Fibroblast of villous mesenchyme (primary cell): ENCODE results near the gene UGT8. TPM values are rescaled to one million over a fixed set of nuclear protein-coding genes. Genes with fewer than 3 reads are reported as not detected.

Experiments
- DNase-seq: peaks from one replicate; pipeline ENCODE4 v3.0.0-alpha.2; 2010; ENCODE audit warnings: low read depth
- H3K4me3 ChIP-seq: 2 replicates; pipeline ENCODE4 v1.5.1; 2011; ENCODE audit warnings: low read depth, mild to moderate bottlenecking, low read length
- total RNA-seq: library from RNA; depleted of rRNA; stranded (reverse); fragments of >200 nt; gene quantifications from 2 replicates; pipeline ENCODE4 v1.2.3, GENCODE V29; 2012
- TF ChIP-seq, protein P1 (sequence below): IDR thresholded peaks from 2 replicates; pipeline ENCODE4 v1.5.1; 2012; ENCODE audit warnings: low read depth, mild to moderate bottlenecking, low read length; ENCODE audit not compliant: insufficient read depth

Gene UGT8
- total RNA-seq, 1 donor, result 0.86 TPM

DNA sequence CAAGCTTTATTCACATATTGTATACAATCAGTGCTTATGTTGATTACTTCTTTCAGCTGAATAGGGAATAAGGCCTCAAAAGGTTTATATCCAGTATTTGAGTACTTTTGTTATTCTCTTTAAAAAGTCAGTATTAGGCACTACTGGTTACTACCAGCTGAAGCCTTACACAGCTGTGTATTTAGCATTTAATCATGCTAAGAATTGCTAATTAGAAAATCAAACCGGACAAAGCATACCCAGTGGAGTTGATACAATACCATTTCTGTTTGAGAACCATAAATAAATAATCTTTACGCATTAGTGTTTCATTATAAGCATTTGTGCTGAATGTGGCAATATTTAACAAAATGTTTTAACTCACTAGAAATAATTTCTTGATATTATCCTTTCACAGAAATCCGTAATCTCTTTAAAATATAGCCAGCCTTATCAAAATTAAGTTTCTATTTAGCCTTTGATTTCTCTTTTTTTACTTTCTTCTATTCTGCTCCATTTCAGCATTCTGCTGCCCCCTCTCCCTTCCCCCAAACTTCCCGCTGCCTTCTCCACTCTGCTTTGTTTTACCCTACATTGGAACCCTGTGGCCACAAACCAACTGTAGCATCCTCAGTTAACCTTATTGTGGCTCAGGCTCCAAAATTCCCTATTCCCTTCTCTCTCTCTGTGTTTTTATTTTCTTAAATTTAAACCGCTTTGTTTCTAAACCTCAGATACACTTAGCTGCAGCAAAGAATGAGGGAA is 37.8 kb downstream of the UGT8 start:
- TF ChIP-seq, protein P1, sequence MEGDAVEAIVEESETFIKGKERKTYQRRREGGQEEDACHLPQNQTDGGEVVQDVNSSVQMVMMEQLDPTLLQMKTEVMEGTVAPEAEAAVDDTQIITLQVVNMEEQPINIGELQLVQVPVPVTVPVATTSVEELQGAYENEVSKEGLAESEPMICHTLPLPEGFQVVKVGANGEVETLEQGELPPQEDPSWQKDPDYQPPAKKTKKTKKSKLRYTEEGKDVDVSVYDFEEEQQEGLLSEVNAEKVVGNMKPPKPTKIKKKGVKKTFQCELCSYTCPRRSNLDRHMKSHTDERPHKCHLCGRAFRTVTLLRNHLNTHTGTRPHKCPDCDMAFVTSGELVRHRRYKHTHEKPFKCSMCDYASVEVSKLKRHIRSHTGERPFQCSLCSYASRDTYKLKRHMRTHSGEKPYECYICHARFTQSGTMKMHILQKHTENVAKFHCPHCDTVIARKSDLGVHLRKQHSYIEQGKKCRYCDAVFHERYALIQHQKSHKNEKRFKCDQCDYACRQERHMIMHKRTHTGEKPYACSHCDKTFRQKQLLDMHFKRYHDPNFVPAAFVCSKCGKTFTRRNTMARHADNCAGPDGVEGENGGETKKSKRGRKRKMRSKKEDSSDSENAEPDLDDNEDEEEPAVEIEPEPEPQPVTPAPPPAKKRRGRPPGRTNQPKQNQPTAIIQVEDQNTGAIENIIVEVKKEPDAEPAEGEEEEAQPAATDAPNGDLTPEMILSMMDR, result no peak
- no peak for DNase-seq
- no peak overlapping the region for H3K4me3 ChIP-seq

DNA sequence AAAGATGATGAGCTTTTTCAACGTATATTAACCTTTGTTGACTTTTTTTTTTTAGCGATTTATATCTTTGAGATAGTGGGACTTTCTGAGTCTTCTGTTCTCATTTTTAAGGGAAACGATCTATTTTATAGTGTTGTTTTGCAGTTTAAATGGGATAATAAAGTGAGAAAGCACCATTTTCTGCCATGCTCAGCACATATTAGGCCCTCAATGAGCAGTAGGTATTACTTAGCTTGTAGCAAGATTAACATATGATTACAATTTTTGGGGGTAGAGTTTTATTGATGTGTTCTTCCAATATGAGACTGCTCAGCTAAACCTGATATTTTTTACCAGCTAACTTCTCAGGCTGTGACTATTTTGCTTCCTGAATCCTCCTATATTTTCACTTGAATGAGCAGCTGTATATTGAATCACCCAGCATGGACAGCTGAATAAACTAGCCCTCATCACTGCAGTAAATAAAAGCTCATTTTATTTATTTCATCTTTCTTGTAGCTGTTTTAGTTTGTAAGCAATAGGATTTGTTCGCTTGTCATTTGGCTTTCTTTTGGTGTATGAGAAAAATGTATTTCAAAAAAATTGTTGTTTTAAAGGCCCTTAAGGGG is 43.7 kb downstream of the UGT8 start:
- TF ChIP-seq, protein P1, result no peak
- DNase-seq, result no peak
- H3K4me3 ChIP-seq, result no peak overlapping the region

DNA sequence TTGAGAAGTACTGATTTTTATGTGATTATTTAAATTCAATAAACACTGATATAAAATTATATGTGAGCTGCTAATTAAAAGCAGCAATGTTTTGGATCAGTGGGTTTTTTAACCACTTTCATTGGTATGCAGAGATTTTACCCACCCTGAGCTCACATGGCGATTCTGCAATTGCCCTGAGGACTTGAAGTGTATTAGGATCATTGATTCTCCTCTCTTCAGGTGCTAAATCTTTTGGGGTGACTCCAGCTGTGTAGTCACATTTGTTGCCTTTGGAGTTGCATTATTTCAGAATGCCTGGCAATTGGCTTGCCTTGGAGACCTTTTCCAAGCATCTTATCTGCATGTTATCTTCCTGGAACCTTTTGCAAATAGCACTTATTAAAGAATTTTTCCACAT is 51.3 kb downstream of the UGT8 start:
- DNase-seq, result no peak
- no peak overlapping the region for H3K4me3 ChIP-seq
- TF ChIP-seq, protein P1, result no peak

DNA sequence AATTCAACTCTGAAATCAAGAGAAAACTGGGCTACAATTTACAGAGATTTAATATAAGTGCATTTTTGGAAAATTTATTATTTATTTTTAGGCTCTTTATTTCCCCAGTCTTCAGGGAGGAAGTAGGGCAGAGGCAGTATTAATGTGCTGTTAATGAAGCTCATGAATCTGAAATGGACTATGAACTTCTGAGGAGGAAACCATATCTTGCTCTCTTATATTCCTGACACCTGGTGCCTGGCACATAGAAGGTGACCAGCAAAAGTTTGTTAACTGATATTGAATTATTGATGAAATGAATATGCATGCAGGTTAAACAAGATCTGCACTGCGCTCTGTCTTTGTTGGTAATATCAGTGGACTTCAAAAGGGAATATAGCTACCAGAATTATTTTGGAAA is 55.1 kb downstream of the UGT8 start:
- TF ChIP-seq, protein P1, result no peak
- no peak overlapping the region for H3K4me3 ChIP-seq
- DNase-seq, result no peak

DNA sequence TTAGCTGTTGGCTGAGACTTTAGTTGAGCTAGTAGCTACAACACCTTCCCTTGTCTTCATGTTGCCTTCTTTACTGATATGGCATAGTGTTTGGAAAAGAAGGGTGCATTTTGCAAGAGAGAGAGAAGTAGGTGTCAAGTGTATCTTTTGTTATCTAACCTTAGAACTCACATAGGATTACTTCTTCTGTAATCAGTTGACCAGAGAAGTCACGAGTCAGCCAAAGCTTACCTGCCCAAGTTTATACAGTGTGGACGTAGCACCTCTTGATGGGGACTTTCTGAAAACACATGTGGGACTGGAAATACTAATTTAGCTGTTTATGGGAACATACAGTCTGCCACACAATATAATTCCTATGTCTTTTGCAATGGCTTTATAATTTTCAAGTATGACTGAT is 56.0 kb downstream of the UGT8 start:
- DNase-seq, result no peak
- TF ChIP-seq, protein P1, result no peak
- no peak overlapping the region for H3K4me3 ChIP-seq

DNA sequence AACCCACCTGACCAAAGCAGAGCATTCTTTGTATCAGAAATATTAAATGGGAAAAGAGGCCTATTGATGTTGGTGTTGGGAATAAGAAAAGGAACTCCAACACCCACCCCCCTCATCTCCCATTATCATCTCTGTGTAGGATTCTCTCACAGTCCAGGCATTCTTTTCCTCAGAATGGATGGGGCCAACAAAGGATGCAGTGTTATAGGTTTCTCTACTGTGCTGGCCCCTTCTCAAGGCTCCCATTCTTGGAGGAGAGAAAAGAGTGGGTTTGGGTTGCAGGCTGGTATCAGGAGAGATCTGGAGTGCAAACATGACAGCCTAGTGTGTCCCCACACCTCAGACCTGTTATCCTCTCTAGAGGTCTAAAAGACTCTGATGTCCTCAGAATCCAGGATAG is 59.6 kb downstream of the UGT8 start:
- TF ChIP-seq, protein P1, result no peak
- DNase-seq, result no peak

More for the DNA sequence above, 59.6 kb downstream of the UGT8 start:
- no peak overlapping the region for H3K4me3 ChIP-seq
